ENCODE results near the gene CFAP46.

Gene CFAP46

GRCh38 chr10:132974249-132974796, 32.0 kb upstream of the CFAP46 start:
- DNase-seq (ENCODE audit: low read depth), result no peak
- TF ChIP-seq, protein P1, sequence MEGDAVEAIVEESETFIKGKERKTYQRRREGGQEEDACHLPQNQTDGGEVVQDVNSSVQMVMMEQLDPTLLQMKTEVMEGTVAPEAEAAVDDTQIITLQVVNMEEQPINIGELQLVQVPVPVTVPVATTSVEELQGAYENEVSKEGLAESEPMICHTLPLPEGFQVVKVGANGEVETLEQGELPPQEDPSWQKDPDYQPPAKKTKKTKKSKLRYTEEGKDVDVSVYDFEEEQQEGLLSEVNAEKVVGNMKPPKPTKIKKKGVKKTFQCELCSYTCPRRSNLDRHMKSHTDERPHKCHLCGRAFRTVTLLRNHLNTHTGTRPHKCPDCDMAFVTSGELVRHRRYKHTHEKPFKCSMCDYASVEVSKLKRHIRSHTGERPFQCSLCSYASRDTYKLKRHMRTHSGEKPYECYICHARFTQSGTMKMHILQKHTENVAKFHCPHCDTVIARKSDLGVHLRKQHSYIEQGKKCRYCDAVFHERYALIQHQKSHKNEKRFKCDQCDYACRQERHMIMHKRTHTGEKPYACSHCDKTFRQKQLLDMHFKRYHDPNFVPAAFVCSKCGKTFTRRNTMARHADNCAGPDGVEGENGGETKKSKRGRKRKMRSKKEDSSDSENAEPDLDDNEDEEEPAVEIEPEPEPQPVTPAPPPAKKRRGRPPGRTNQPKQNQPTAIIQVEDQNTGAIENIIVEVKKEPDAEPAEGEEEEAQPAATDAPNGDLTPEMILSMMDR (IDR thresholded peaks at IDR 0.05; ENCODE audit: low read length, missing control alignments), result no peak
- no peak overlapping the region for H3K4me3 ChIP-seq (replicated peaks; ENCODE audit: low read depth, low read length)

DNA sequence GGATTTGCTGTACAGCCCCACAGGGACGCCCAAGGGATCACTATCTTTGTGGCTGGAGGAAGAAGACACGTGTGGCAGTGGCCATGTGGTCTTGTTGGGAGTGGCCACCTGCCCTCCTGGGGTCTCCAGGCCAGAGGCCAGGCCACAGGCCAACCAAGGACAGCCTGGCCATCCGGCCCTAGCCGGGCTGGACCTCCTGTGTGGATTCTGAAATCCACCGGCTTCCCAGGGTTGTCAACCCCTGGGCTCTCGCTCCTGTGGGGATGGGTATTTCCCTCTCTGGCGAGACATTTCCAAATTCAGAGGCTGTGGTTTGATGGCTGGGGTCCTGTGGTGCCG, 31.5 kb upstream of the CFAP46 start:
- DNase-seq (ENCODE audit: low read depth), result no peak
- no peak overlapping the region for H3K4me3 ChIP-seq (replicated peaks; ENCODE audit: low read depth, low read length)
- TF ChIP-seq, protein P1 (IDR thresholded peaks at IDR 0.05; ENCODE audit: low read length, missing control alignments), result no peak

DNA sequence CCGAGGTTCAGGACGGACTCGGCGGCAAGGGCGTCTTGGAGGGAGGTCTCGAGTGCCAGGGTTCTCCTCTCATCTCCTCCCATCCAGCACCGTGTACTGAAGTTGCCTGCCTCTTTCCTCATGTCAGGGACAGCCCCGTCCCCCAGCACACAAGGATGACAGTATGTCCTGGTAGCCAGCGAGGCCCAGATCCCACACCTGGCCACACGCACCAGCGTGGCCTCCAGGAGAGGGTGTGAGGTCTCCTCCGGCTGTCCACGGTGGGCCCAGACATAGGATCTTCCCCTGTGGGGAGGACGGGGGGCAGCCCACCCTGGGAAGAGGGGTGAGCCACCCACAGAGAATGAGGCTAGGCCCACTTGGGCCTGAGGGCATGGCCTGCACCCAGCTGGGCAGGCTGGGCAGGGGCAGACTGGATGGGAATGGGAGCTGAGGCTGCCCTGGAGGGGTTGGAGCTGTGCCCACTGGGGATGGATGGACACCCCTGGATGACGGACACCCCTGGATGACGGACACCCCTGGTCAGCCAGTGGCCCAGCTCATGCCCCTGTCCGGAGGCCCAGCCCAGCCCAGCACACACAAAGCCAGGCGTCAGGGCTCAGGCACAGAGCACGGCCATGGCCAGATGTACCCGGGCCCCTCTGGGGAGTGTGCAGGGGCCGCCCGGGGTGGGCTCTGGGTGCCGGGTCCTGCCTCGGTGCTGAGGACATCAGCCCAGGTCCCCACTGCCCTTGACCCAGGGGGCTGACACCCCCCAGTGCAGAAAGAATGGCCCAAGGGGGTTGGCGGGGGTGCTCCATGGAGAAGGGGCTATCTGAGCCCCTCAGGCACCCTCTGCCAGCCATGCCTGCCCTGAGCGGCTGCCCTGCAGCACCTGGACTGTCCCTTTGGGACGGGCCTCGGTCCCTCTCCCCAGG, 30.9 kb upstream of the CFAP46 start:
- TF ChIP-seq, protein P1 (IDR thresholded peaks at IDR 0.05; ENCODE audit: low read length, missing control alignments), result no peak
- no peak for DNase-seq (ENCODE audit: low read depth)
- no peak overlapping the region for H3K4me3 ChIP-seq (replicated peaks; ENCODE audit: low read depth, low read length)

DNA sequence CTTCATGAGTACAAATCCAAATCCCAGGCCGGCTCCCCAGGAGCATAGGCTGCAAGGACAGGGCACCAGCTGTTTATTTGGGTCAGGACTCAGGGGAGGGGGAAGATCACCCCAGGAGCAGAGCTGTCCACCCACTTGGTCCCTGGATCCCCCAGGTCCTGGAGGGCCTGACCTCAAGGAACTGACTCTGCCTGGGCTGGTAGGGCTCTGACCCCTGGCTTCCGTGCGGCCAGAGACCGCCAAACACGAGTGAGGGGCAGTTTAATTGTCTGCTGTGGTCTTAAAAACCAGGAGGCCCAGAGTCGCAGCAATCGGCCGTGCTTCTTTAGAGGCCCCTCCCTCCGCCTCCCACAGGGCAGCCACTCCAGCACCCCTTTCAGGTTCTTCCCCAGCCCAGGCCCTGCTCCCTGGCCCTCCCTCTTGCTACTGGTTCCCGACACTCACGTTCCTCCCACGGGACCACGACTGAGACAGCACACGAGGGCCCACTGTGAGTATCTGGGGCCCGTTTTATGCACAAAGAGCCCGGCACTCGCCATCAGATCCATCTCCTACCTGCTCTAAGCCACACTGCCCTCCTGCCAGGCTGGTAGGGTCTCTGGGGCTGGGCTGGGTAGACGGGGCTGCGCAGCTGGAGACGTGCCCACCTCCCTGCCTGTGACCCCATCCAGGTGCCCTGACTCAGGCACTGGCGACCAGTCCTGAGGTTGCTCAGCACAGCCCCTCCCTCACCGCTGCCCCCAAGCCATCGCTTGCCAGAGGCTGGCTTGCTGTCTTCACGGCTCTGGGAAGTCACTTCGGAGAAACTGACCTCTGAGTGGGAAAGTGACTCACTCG, 30.0 kb upstream of the CFAP46 start:
- TF ChIP-seq, protein P1 (IDR thresholded peaks at IDR 0.05; ENCODE audit: low read length, missing control alignments), result no peak
- no peak for DNase-seq (ENCODE audit: low read depth)
- H3K4me3 ChIP-seq (replicated peaks; ENCODE audit: low read depth, low read length), result no peak overlapping the region

GRCh38 chr10:132971448-132972148, 29.2 kb upstream of the CFAP46 start:
- TF ChIP-seq, protein P1 (IDR thresholded peaks at IDR 0.05; ENCODE audit: low read length, missing control alignments), result no peak
- H3K4me3 ChIP-seq (replicated peaks; ENCODE audit: low read depth, low read length), result no peak overlapping the region
- DNase-seq (ENCODE audit: low read depth), result no peak

- DNase-seq (ENCODE audit: low read depth), result no peak
- TF ChIP-seq, protein P1 (IDR thresholded peaks at IDR 0.05; ENCODE audit: low read length, missing control alignments), result no peak
- H3K4me3 ChIP-seq (replicated peaks; ENCODE audit: low read depth, low read length), result no peak overlapping the region
Observed at GRCh38 chr10:132970641-132971438, 28.5 kb upstream of the CFAP46 start.

Data from fibroblast of pulmonary artery (primary cell).